Suprapubic skin (tissue), 4 donors: ENCODE data around the gene ADAMTS15.

Source experiments
- CTCF ChIP-seq, 2 donors: fragments of 200-600 bp in 1 of 2; fragments of 450-650 bp in 1 of 2; sonication (generic) in 1 of 2; IDR thresholded peaks; one replicate each; pipeline ENCODE4 v1.5.1; 2016 to 2019; ENCODE audit warnings: antibody characterized with exemption in 2 of 2, mild to moderate bottlenecking in 1 of 2, moderate library complexity in 1 of 2
- EP300 ChIP-seq: sonication (generic); formaldehyde crosslinking; IDR thresholded peaks from one replicate; pipeline ENCODE4 v1.6.1; 2017; ENCODE audit warnings: antibody characterized with exemption
- POLR2AphosphoS5 ChIP-seq, 3 donors: sonication (generic); formaldehyde crosslinking; IDR thresholded peaks; one replicate each; pipeline ENCODE4 v1.6.1; 2017; ENCODE audit warnings: antibody characterized with exemption in 3 of 3

- TF ChIP-seq CTCF (IDR thresholded peaks at IDR 0.05), result no peak
- no peak for TF ChIP-seq POLR2AphosphoS5 (IDR thresholded peaks at IDR 0.05)
- TF ChIP-seq EP300, result no peak
These were observed 28.6 kb downstream of the ADAMTS15 start for GRCh38 chr11:130476922-130477491.
